PC-9 (cell line): ENCODE results near the gene HTT.

Experiments used
- EZH2 ChIP-seq: fragments of 200-600 bp; sonication (generic); IDR thresholded peaks from 2 replicates; pipeline ENCODE4 v1.8.0; 2017; ENCODE audit warnings: antibody characterized with exemption, low read depth
- TF ChIP-seq, protein P1 (sequence below): fragments of 200-600 bp; sonication (generic); conservative IDR thresholded peaks from 2 replicates; pipeline ENCODE4 v1.6.1; 2017; ENCODE audit warnings: mixed run types, antibody characterized with exemption, mild to moderate bottlenecking, moderate library complexity

DNA sequence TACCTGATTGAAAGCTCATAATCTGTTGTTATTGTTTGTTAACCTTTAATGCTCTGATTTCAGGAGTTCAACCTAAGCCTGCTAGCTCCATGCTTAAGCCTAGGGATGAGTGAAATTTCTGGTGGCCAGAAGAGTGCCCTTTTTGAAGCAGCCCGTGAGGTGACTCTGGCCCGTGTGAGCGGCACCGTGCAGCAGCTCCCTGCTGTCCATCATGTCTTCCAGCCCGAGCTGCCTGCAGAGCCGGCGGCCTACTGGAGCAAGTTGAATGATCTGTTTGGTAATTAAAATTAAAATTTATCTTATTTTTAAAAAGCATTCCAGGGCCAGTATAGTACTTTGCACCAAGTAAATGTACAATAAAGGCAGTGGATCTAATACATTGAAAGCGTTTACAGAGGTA, 137.4 kb downstream of the HTT start:
- TF ChIP-seq, protein P1, sequence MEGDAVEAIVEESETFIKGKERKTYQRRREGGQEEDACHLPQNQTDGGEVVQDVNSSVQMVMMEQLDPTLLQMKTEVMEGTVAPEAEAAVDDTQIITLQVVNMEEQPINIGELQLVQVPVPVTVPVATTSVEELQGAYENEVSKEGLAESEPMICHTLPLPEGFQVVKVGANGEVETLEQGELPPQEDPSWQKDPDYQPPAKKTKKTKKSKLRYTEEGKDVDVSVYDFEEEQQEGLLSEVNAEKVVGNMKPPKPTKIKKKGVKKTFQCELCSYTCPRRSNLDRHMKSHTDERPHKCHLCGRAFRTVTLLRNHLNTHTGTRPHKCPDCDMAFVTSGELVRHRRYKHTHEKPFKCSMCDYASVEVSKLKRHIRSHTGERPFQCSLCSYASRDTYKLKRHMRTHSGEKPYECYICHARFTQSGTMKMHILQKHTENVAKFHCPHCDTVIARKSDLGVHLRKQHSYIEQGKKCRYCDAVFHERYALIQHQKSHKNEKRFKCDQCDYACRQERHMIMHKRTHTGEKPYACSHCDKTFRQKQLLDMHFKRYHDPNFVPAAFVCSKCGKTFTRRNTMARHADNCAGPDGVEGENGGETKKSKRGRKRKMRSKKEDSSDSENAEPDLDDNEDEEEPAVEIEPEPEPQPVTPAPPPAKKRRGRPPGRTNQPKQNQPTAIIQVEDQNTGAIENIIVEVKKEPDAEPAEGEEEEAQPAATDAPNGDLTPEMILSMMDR = no peak
- no peak for TF ChIP-seq EZH2
